22Rv1 (cell line): Measurements from ENCODE around the gene GPC5.

ENCODE experiments used
- ZFX ChIP-seq: fragments of 450-650 bp; IDR thresholded peaks from 2 replicates; pipeline ENCODE4 v1.6.1; 2017; ENCODE audit warnings: antibody characterized with exemption, borderline replicate concordance
- TF ChIP-seq, protein P1 (sequence below): fragments of 450-650 bp; IDR thresholded peaks from 2 replicates; pipeline ENCODE4 v1.5.1; 2017; ENCODE audit warnings: mild to moderate bottlenecking

- TF ChIP-seq, protein P1, sequence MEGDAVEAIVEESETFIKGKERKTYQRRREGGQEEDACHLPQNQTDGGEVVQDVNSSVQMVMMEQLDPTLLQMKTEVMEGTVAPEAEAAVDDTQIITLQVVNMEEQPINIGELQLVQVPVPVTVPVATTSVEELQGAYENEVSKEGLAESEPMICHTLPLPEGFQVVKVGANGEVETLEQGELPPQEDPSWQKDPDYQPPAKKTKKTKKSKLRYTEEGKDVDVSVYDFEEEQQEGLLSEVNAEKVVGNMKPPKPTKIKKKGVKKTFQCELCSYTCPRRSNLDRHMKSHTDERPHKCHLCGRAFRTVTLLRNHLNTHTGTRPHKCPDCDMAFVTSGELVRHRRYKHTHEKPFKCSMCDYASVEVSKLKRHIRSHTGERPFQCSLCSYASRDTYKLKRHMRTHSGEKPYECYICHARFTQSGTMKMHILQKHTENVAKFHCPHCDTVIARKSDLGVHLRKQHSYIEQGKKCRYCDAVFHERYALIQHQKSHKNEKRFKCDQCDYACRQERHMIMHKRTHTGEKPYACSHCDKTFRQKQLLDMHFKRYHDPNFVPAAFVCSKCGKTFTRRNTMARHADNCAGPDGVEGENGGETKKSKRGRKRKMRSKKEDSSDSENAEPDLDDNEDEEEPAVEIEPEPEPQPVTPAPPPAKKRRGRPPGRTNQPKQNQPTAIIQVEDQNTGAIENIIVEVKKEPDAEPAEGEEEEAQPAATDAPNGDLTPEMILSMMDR, result no peak
- TF ChIP-seq ZFX, result no peak
Measured at GRCh38 chr13:92566767-92567166, 1168.3 kb downstream of the GPC5 start.
